Measurements from ENCODE around the gene DDIAS. TPM values are rescaled to one million over a fixed set of nuclear protein-coding genes. Genes with fewer than 3 reads are reported as not detected.

Gene DDIAS
- total RNA-seq, 1 experiment from 2014 or later: 17.1 TPM

DNA sequence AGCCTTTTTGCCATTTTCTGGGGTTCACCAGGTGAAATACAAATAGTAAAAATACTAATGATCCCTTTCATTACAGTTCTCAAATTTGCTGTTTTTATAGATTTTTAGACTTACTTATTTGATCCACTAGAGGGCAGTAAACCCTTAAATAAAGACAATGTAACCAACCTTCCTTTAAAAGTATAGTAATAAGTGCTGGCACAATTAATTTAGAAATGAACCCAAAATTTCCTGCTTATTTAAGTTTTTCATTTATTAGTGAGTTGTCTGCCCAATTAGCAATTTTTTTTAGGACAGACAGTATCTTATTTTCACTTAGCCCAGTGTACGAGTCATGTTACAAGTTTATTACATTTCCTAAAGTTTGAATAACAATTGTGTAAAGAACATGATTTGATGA is 4.7 kb downstream of the DDIAS start:
- H3K79me2 ChIP-seq (ENCODE audit: insufficient read depth, low read length): peaks cover 92% of the 10 kb centered on the region
- ChIA-PET RAD21 (ENCODE audit: low non-redundant PET in 1 of 2, low total read pairs in 2 of 2, uncharacterized antibody in 2 of 2, unreplicated experiment in 2 of 2) (no interaction called here), CTCF (no interaction called here)

DNA sequence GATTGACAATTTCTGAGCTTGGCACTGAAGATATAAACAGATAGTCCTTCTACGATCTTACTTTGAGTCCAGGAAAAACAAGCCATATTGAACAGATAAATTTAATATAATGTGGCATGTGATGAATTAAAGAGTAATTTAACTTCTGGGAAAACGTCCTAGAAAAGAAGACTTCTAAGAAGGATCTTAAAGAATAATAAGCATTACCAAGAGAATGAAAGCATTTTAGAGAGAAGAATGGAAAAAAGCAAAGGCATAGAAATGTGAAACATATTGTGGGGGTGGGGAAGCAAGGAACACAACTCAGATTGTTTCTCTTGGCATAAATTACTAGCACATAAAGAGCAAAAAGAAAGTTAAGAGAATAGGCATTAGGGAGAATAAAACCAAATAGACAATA is 5.4 kb downstream of the DDIAS start:
- H3K27me3 ChIP-seq (ENCODE audit: insufficient read depth, low read length): no peaks in the 10 kb centered on the region
- H4K20me1 ChIP-seq (ENCODE audit: insufficient read depth): peaks cover 13% of the 10 kb centered on the region; the same call in 1 of the 2 replicates
- TF ChIP-seq CBX3 (IDR thresholded peaks at IDR 0.05; ENCODE audit: low read depth) (no peak), ELF1 (IDR thresholded peaks at IDR 0.05; ENCODE audit: borderline replicate concordance, low read depth) (no peak), CEBPB (IDR thresholded peaks at IDR 0.05; ENCODE audit: low read depth) (no peak), TCF7L2 (IDR thresholded peaks at IDR 0.05; ENCODE audit: borderline replicate concordance, extremely low read depth, insufficient read depth, insufficient read length) (no peak), POLR2AphosphoS5 (IDR thresholded peaks at IDR 0.05; ENCODE audit: low read depth, low read length) (no peak)
- TF ChIP-seq, protein P1, sequence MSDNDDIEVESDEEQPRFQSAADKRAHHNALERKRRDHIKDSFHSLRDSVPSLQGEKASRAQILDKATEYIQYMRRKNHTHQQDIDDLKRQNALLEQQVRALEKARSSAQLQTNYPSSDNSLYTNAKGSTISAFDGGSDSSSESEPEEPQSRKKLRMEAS (IDR thresholded peaks at IDR 0.05): no peak
- no peaks in the 10 kb centered on the region for H3K9me2 ChIP-seq (ENCODE audit: insufficient read depth)
- H3K4me2 ChIP-seq (ENCODE audit: low read length): no peak overlapping the region
- ChIA-PET RAD21 (ENCODE audit: low non-redundant PET in 1 of 2, low total read pairs in 2 of 2, uncharacterized antibody in 2 of 2, unreplicated experiment in 2 of 2) (no interaction called here), POLR2A (no interaction called here), CTCF (no interaction called here)
- no peak for ATAC-seq
- H3K9me3 ChIP-seq (ENCODE audit: control insufficient read depth in 1 of 2, insufficient read depth in 1 of 2, low read depth in 1 of 2, low read length in 2 of 2): no peaks in the 10 kb centered on the region
- DNase-seq (ENCODE audit: low read depth, low spot score): no peak
- H3K36me3 ChIP-seq (ENCODE audit: control insufficient read depth in 1 of 2, insufficient read depth in 2 of 2, low read length in 2 of 2): peaks cover 0 to 6% of the 10 kb centered on the region in 2 experiments; a peak in 2 of 4 replicates
- intact Hi-C loops (cut with micrococcal nuclease): loop anchor here (1.0 to 5.0 kb wide), 3 partner anchors 343 to 815 kb away; partner anchors contain the start of gene CCDC90B
- H3K79me2 ChIP-seq (ENCODE audit: insufficient read depth, low read length): peaks cover 96% of the 10 kb centered on the region
- no peak overlapping the region for H3K27ac ChIP-seq (ENCODE audit: low read depth, low read length)
- BruUV-seq (replicated peaks): no TSS peak
- peaks cover 6 to 10% of the 10 kb centered on the region in 2 experiments; a peak in 3 of 4 replicates for H3K4me1 ChIP-seq (ENCODE audit: control insufficient read depth in 1 of 2, insufficient read depth in 2 of 2, low read length in 2 of 2)
- H3K9ac ChIP-seq (ENCODE audit: low read length): no peak overlapping the region
- H2AFZ ChIP-seq (ENCODE audit: low read depth, low read length, poor library complexity, severe bottlenecking): no peak overlapping the region
- H3K4me3 ChIP-seq (replicated peaks in 1 of 2; ENCODE audit: low read depth in 1 of 2, low read length in 2 of 2): no peak overlapping the region

More for the DNA sequence above, 4.7 kb downstream of the DDIAS start:
- Histone ChIP-seq H3K9me3 (ENCODE audit: control insufficient read depth in 1 of 2, insufficient read depth in 1 of 2, low read depth in 1 of 2, low read length in 2 of 2) (no peaks in the 10 kb centered on the region), H3K9ac (ENCODE audit: low read length) (no peak overlapping the region), H3K27me3 (ENCODE audit: insufficient read depth, low read length) (no peaks in the 10 kb centered on the region), H4K20me1 (ENCODE audit: insufficient read depth) (peaks cover 13% of the 10 kb centered on the region; the same call in 1 of the 2 replicates), H3K4me1 (ENCODE audit: control insufficient read depth in 1 of 2, insufficient read depth in 2 of 2, low read length in 2 of 2) (peaks cover 6 to 10% of the 10 kb centered on the region in 2 experiments; a peak in 3 of 4 replicates), H3K9me2 (ENCODE audit: insufficient read depth) (no peaks in the 10 kb centered on the region), H3K36me3 (ENCODE audit: control insufficient read depth in 1 of 2, insufficient read depth in 2 of 2, low read length in 2 of 2) (peaks cover 0 to 2% of the 10 kb centered on the region in 2 experiments; a peak in 2 of 4 replicates), H3K4me2 (ENCODE audit: low read length) (no peak overlapping the region), H3K27ac (ENCODE audit: low read depth, low read length) (no peak overlapping the region), H3K4me3 (replicated peaks in 1 of 2; ENCODE audit: low read depth in 1 of 2, low read length in 2 of 2) (no peak overlapping the region), H2AFZ (ENCODE audit: low read depth, low read length, poor library complexity, severe bottlenecking) (no peak overlapping the region)
- POLR2A ChIA-PET: no interaction called here
- intact Hi-C loops (cut with micrococcal nuclease): loop anchor here (1.0 to 5.0 kb wide), 3 partner anchors 344 to 816 kb away; partner anchors contain the start of gene CCDC90B
- ATAC-seq (no peak), DNase-seq (ENCODE audit: low read depth, low spot score) (peak; percentile 15)
- TF ChIP-seq, protein P2, sequence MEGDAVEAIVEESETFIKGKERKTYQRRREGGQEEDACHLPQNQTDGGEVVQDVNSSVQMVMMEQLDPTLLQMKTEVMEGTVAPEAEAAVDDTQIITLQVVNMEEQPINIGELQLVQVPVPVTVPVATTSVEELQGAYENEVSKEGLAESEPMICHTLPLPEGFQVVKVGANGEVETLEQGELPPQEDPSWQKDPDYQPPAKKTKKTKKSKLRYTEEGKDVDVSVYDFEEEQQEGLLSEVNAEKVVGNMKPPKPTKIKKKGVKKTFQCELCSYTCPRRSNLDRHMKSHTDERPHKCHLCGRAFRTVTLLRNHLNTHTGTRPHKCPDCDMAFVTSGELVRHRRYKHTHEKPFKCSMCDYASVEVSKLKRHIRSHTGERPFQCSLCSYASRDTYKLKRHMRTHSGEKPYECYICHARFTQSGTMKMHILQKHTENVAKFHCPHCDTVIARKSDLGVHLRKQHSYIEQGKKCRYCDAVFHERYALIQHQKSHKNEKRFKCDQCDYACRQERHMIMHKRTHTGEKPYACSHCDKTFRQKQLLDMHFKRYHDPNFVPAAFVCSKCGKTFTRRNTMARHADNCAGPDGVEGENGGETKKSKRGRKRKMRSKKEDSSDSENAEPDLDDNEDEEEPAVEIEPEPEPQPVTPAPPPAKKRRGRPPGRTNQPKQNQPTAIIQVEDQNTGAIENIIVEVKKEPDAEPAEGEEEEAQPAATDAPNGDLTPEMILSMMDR (IDR thresholded peaks at IDR 0.05 in 2 of 3, conservative IDR thresholded peaks at IDR 0.05 in 1 of 3; ENCODE audit: borderline replicate concordance in 1 of 3, insufficient read depth in 1 of 3, low read depth in 2 of 3, low read length in 2 of 3): peak; percentile 32 to 71 (median 50); a peak in 4 of 6 replicates
- TF ChIP-seq, protein P3, sequence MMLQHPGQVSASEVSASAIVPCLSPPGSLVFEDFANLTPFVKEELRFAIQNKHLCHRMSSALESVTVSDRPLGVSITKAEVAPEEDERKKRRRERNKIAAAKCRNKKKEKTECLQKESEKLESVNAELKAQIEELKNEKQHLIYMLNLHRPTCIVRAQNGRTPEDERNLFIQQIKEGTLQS (IDR thresholded peaks at IDR 0.05): no peak
- peak; percentile 65 for TF ChIP-seq RAD21 (IDR thresholded peaks at IDR 0.05; ENCODE audit: low read depth)
- no TSS peak for BruUV-seq (replicated peaks)

Measured in HCT116 (cell line).